HG03342 (cell line): ENCODE results near the gene IFNGR2.

Source experiments
- ATAC-seq: cut with Tn5 transposase; IDR thresholded peaks from one replicate; pipeline ENCODE4 v1.9.1; 2021; ENCODE audit warnings: mild to moderate bottlenecking, moderate library complexity; ENCODE audit not compliant: unreplicated experiment

Gene IFNGR2

GRCh38 chr21:33480481-33481103, 77.4 kb downstream of the IFNGR2 start:
- no peak for ATAC-seq

GRCh38 chr21:33481314-33481943, 78.2 kb downstream of the IFNGR2 start:
- no peak for ATAC-seq
